ENCODE results near the gene DTNB.

DTNB gene

GRCh38 chr2:25400576-25401216 lies 272.7 kb downstream of the DTNB start:
- TF ChIP-seq CTCF (IDR thresholded peaks at IDR 0.05): no peak
- Histone ChIP-seq H3K4me1 (ENCODE audit: control insufficient read depth in 1 of 2, insufficient read depth in 1 of 2, low read depth in 1 of 2, low read length in 1 of 2) (no peaks in the 10 kb centered on the region), H3K36me3 (no peaks in the 10 kb centered on the region), H3K9me3 (no peaks in the 10 kb centered on the region), H3K27me3 (no peaks in the 10 kb centered on the region), H3K4me3 (ENCODE audit: low read depth in 1 of 2, low read length in 1 of 2) (no peak overlapping the region), H3K27ac (no peak overlapping the region)

DNA sequence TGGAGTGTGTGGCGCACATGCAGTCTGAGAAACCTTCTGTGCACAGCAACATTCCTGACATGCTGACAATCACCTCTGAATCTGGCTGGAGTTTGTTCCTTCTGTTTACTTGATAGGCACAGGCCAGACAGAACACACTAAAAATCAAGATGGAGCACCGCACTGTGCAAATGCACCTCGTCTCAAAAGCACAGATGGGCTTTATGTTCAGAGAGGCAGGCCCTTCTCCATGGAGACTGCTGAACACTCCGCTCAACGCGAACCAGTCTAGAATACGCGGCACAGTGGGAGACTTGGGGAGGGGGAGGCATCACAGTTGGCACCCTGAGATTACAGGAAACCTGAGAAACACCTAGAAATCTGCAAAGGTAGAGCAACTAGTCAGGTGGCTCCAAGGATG lies 273.2 kb downstream of the DTNB start:
- Histone ChIP-seq H3K4me1 (ENCODE audit: control insufficient read depth in 1 of 2, insufficient read depth in 1 of 2, low read depth in 1 of 2, low read length in 1 of 2) (no peaks in the 10 kb centered on the region), H3K27ac (no peak overlapping the region), H3K27me3 (no peaks in the 10 kb centered on the region), H3K4me3 (ENCODE audit: low read depth in 1 of 2, low read length in 1 of 2) (no peak overlapping the region), H3K9me3 (no peaks in the 10 kb centered on the region), H3K36me3 (no peaks in the 10 kb centered on the region)
- no peak for TF ChIP-seq CTCF (IDR thresholded peaks at IDR 0.05)

DNA sequence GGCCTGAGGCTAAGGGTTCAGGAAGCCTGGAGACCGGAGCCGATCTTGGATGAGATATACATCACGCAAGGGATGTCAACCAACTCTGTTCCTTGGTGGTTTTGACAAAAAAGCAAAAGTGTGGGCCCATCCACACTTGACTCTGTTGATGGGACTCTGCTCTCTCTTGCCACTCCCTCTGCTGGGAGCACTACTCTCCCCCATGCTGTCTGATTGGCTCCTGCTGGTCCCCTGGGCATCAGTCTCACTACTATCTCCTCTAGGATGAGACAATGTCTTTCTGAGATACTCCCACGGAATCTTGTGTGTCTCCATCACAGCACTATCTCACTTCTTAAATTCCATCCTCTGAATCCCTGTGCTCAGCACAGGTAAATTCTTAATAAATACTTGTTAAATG lies 274.8 kb downstream of the DTNB start:
- no peaks in the 10 kb centered on the region for H3K36me3 ChIP-seq
- no peak overlapping the region for H3K27ac ChIP-seq
- H3K4me3 ChIP-seq (ENCODE audit: low read depth in 1 of 2, low read length in 1 of 2): no peak overlapping the region
- no peak for TF ChIP-seq CTCF (IDR thresholded peaks at IDR 0.05)
- no peaks in the 10 kb centered on the region for H3K4me1 ChIP-seq (ENCODE audit: control insufficient read depth in 1 of 2, insufficient read depth in 1 of 2, low read depth in 1 of 2, low read length in 1 of 2)
- no peaks in the 10 kb centered on the region for H3K9me3 ChIP-seq
- H3K27me3 ChIP-seq: no peaks in the 10 kb centered on the region

- Histone ChIP-seq H3K4me1 (ENCODE audit: control insufficient read depth in 1 of 2, insufficient read depth in 1 of 2, low read depth in 1 of 2, low read length in 1 of 2) (no peaks in the 10 kb centered on the region), H3K27me3 (no peaks in the 10 kb centered on the region), H3K4me3 (ENCODE audit: low read depth in 1 of 2, low read length in 1 of 2) (no peak overlapping the region), H3K36me3 (no peaks in the 10 kb centered on the region), H3K9me3 (no peaks in the 10 kb centered on the region), H3K27ac (no peak overlapping the region)
- no peak for TF ChIP-seq CTCF (IDR thresholded peaks at IDR 0.05)
Measured at GRCh38 chr2:25397777-25398176, 275.6 kb downstream of the DTNB start.

DNA sequence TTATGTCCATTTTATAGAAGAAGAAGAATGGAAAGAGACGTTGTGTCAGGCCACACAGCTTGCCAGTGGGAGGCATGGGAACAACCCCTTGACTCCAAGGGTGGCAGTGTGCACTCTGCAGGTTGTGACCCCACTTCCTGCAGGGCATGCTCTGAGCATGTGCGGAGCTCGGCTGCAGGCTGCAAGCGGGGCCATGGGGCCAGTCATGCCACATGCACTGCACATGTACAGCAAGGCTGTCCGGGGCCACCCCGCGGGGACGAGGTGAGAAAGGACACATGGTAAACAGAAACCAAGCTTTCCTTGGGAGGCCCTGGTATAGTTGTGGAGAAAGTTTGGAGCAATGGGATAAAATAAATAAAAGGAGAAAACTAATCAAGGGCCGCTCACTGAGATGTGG lies 284.2 kb downstream of the DTNB start:
- no peaks in the 10 kb centered on the region for H3K27me3 ChIP-seq
- TF ChIP-seq CTCF (IDR thresholded peaks at IDR 0.05): no peak

More for the DNA sequence above, 284.2 kb downstream of the DTNB start:
- no peaks in the 10 kb centered on the region for H3K36me3 ChIP-seq
- H3K4me1 ChIP-seq (ENCODE audit: control insufficient read depth in 1 of 2, insufficient read depth in 1 of 2, low read depth in 1 of 2, low read length in 1 of 2): peaks cover 4 to 7% of the 10 kb centered on the region in 2 experiments
- no peaks in the 10 kb centered on the region for H3K9me3 ChIP-seq
- H3K4me3 ChIP-seq (ENCODE audit: low read depth in 1 of 2, low read length in 1 of 2): no peak overlapping the region
- no peak overlapping the region for H3K27ac ChIP-seq

Measured in neutrophil (primary cell).